ENCODE measurements around the gene PODNL1. TPM values are rescaled to one million over a fixed set of nuclear protein-coding genes. Genes with fewer than 3 reads are reported as not detected.

The PODNL1 gene
- total and polyA plus RNA-seq, 10 of the 15 experiments (the other 5 are each of a cell fraction or from before 2014, with no cell fraction given): 0.04 to 0.44 TPM; not detected in 8

- TF ChIP-seq PBX3 (IDR thresholded peaks at IDR 0.05; ENCODE audit: insufficient replicate concordance, low read depth, low read length) (no peak), HSF1 (IDR thresholded peaks at IDR 0.05; ENCODE audit: low read depth, low read length) (no peak), GABPA (IDR thresholded peaks at IDR 0.05; ENCODE audit: low read depth) (no peak), WRNIP1 (IDR thresholded peaks at IDR 0.05; ENCODE audit: borderline replicate concordance, low read depth, low read length) (no peak)
- no peaks in the 10 kb centered on the region for H3K27me3 ChIP-seq (replicated peaks in 1 of 2; ENCODE audit: control insufficient read depth in 2 of 2, insufficient read depth in 2 of 2, low read length in 1 of 2)
- no peaks in the 10 kb centered on the region for H4K20me1 ChIP-seq (ENCODE audit: control insufficient read depth, insufficient read depth)
- H3K9ac ChIP-seq (ENCODE audit: control insufficient read depth, insufficient read depth, low read length): no peak overlapping the region
- H3K4me3 ChIP-seq: no peak overlapping the region
- RAD21 ChIA-PET (ENCODE audit: unreplicated experiment): no interaction called here
- H3K4me2 ChIP-seq (ENCODE audit: control insufficient read depth, insufficient read depth): no peak overlapping the region
- no peaks in the 10 kb centered on the region for H3K9me3 ChIP-seq (replicated peaks; ENCODE audit: control insufficient read depth, insufficient read depth, low read length)
- CTCF ChIA-PET: no interaction called here
- BruUV-seq (replicated peaks): no TSS peak
- POLR2A ChIA-PET: no interaction called here
- DNase-seq (ENCODE audit: low read depth, low spot score) (no peak), ATAC-seq (no peak), FAIRE-seq (no peak)
- H3K4me1 ChIP-seq (ENCODE audit: control insufficient read depth, insufficient read depth, low read length): no peaks in the 10 kb centered on the region
- no peaks in the 10 kb centered on the region for H3K79me2 ChIP-seq (ENCODE audit: control insufficient read depth, insufficient read depth, low read length)
- in situ Hi-C loops (cut with MboI) (no loop called here), intact Hi-C loops (cut with micrococcal nuclease; ENCODE audit: unreplicated experiment) (no loop called here)
- WGBS (ENCODE audit: insufficient coverage, insufficient replicate concordance, low lambda C conversion rate, missing lambda C conversion rate): 81% methylated on average over 3 of the region's 3 CpGs
- H3K36me3 ChIP-seq (ENCODE audit: control insufficient read depth in 2 of 2, insufficient read depth in 2 of 2, low read length in 1 of 2): peaks cover 0 to 5% of the 10 kb centered on the region in 2 experiments; a peak in 3 of 4 replicates
- SMC1A ChIA-PET (ENCODE audit: uncharacterized antibody, unreplicated experiment): interaction anchor here (1.1 kb wide), 1 partner anchor 11 kb away, joined by 3 read pairs; no protein-coding TSS in a partner anchor
- H2AFZ ChIP-seq (ENCODE audit: control insufficient read depth, low read depth, low read length): no peak overlapping the region
- no peak overlapping the region for H3K27ac ChIP-seq (ENCODE audit: control insufficient read depth, insufficient read depth)
These were observed 23.4 kb downstream of the PODNL1 start for GRCh38 chr19:13914777-13915176.

- ChIA-PET POLR2A (no interaction called here), SMC1A (ENCODE audit: uncharacterized antibody, unreplicated experiment) (no interaction called here), CTCF (no interaction called here), RAD21 (ENCODE audit: unreplicated experiment) (no interaction called here)
- no peaks in the 10 kb centered on the region for H4K20me1 ChIP-seq (ENCODE audit: control insufficient read depth, insufficient read depth)
- H3K9ac ChIP-seq (ENCODE audit: control insufficient read depth, insufficient read depth, low read length): no peak overlapping the region
- H3K4me1 ChIP-seq (ENCODE audit: control insufficient read depth, insufficient read depth, low read length): no peaks in the 10 kb centered on the region
- no peak for FAIRE-seq
- no peaks in the 10 kb centered on the region for H3K27me3 ChIP-seq (replicated peaks in 1 of 2; ENCODE audit: control insufficient read depth in 2 of 2, insufficient read depth in 2 of 2, low read length in 1 of 2)
- WGBS (ENCODE audit: insufficient coverage, insufficient replicate concordance, low lambda C conversion rate, missing lambda C conversion rate): 98% methylated on average over 16 of the region's 17 CpGs
- H3K36me3 ChIP-seq (ENCODE audit: control insufficient read depth in 2 of 2, insufficient read depth in 2 of 2, low read length in 1 of 2): peaks cover 0 to 7% of the 10 kb centered on the region in 2 experiments; a peak in 3 of 4 replicates
- no peak overlapping the region for H3K4me2 ChIP-seq (ENCODE audit: control insufficient read depth, insufficient read depth)
- H3K9me3 ChIP-seq (replicated peaks; ENCODE audit: control insufficient read depth, insufficient read depth, low read length): no peaks in the 10 kb centered on the region
- H3K79me2 ChIP-seq (ENCODE audit: control insufficient read depth, insufficient read depth, low read length): no peaks in the 10 kb centered on the region
- no peak for DNase-seq (ENCODE audit: low read depth, low spot score)
- H2AFZ ChIP-seq (ENCODE audit: control insufficient read depth, low read depth, low read length): no peak overlapping the region
- no peak overlapping the region for H3K4me3 ChIP-seq
- in situ Hi-C loops (cut with MboI) (no loop called here), intact Hi-C loops (cut with micrococcal nuclease; ENCODE audit: unreplicated experiment) (no loop called here)
- BruUV-seq (replicated peaks): no TSS peak
- ATAC-seq: no peak
- H3K27ac ChIP-seq (ENCODE audit: control insufficient read depth, insufficient read depth): no peak overlapping the region
- no peak for TF ChIP-seq IRF4 (IDR thresholded peaks at IDR 0.05; ENCODE audit: low read depth, low read length)
- no peak for TF ChIP-seq KLF5 (IDR thresholded peaks at IDR 0.05; ENCODE audit: partially characterized antibody)
- TF ChIP-seq SUZ12 (IDR thresholded peaks at IDR 0.05; ENCODE audit: unreplicated experiment): no peak
- TF ChIP-seq EED (IDR thresholded peaks at IDR 0.05; ENCODE audit: low read depth): no peak
- no peak for TF ChIP-seq ZNF592 (IDR thresholded peaks at IDR 0.05)
- no peak for TF ChIP-seq BCL11A (IDR thresholded peaks at IDR 0.05; ENCODE audit: low read depth, low read length)
- no peak for TF ChIP-seq TBL1XR1 (IDR thresholded peaks at IDR 0.05; ENCODE audit: low read depth, low read length)
- TF ChIP-seq ESRRA (IDR thresholded peaks at IDR 0.05; ENCODE audit: low read length): no peak
These were observed 24.9 kb downstream of the PODNL1 start for GRCh38 chr19:13913352-13913751.
